ENCODE measurements around the gene STRA6. TPM values are rescaled to one million over a fixed set of nuclear protein-coding genes. Genes with fewer than 3 reads are reported as not detected.
A peak's percentile ranks its signal among the peaks of the same experiment; 100 is the strongest.

STRA6 gene
- total RNA-seq, 1 experiment from 2014 or later, result 0.29 TPM

DNA sequence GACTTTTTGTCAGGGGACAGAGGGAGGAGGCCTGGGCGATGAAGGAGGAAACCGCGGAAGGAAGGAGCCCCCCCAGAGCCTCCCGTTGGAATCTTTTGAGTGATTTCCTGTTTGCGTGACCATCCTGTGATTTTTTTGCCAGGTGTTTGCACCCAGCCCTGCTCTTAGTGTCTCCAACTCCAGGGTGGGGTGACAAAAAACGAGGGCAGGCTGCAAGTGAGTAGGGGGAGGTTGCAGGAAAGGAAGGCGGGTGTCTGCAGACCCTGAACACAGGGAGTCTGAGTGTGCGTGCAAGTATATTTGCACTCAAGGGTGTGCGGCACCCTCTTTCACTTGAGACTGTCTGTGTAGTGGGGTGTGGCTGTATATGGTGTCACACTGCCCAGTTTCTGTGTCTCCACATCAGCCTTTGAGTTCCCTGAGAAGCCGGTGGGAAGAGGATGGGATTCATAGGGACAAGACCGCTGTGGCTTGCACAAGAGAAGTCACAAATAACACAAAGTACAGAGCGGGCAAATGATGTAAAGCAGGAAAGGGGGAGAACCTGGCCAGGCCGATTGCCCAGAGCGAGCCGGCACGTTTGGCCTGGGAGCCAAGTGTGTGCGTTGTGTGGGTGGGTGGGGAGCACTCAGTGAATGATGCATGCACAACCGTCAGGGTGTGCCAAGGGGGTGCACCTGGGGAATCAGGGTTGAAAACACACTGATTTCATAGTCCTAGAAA, 65.6 kb downstream of the STRA6 start:
- DNase-seq (no peak), ATAC-seq (no peak; the same call in 1 of the 2 replicates)
- Histone ChIP-seq H3K79me2 (ENCODE audit: low read length) (no peaks in the 10 kb centered on the region), H3K27ac (ENCODE audit: low read length) (no peak overlapping the region), H3K36me3 (ENCODE audit: low read depth, low read length) (no peaks in the 10 kb centered on the region), H3K4me3 (ENCODE audit: low read length) (peak overlapping the region; percentile 58), H3K9me2 (replicated peaks; ENCODE audit: low read length) (no peaks in the 10 kb centered on the region), H2AFZ (ENCODE audit: low read length) (peak overlapping the region; percentile 72), H3F3A (ENCODE audit: low read length, unreplicated experiment) (no peaks in the 10 kb centered on the region), H3K9ac (ENCODE audit: low read length) (no peak overlapping the region), H3K4me2 (ENCODE audit: low read length) (peak overlapping the region; percentile 82), H3K9me3 (ENCODE audit: low read length) (no peaks in the 10 kb centered on the region), H4K20me1 (ENCODE audit: low read length) (no peaks in the 10 kb centered on the region), H3K27me3 (ENCODE audit: low read length) (peaks cover 2% of the 10 kb centered on the region; the same call in 1 of the 2 replicates), H3K4me1 (ENCODE audit: insufficient read depth, low read length) (peaks cover 16% of the 10 kb centered on the region; the same call in 1 of the 2 replicates)
- POLR2A ChIA-PET (ENCODE audit: unreplicated experiment), result no interaction called here
- CTCF ChIA-PET, result no interaction called here
- no TSS peak for BruUV-seq (replicated peaks)
- TF ChIP-seq EZH2 (IDR thresholded peaks at IDR 0.05; ENCODE audit: low read length, unreplicated experiment) (no peak), EZH2phosphoT487 (IDR thresholded peaks at IDR 0.05; ENCODE audit: borderline replicate concordance, low read length) (no peak)
- TF ChIP-seq, protein P1, sequence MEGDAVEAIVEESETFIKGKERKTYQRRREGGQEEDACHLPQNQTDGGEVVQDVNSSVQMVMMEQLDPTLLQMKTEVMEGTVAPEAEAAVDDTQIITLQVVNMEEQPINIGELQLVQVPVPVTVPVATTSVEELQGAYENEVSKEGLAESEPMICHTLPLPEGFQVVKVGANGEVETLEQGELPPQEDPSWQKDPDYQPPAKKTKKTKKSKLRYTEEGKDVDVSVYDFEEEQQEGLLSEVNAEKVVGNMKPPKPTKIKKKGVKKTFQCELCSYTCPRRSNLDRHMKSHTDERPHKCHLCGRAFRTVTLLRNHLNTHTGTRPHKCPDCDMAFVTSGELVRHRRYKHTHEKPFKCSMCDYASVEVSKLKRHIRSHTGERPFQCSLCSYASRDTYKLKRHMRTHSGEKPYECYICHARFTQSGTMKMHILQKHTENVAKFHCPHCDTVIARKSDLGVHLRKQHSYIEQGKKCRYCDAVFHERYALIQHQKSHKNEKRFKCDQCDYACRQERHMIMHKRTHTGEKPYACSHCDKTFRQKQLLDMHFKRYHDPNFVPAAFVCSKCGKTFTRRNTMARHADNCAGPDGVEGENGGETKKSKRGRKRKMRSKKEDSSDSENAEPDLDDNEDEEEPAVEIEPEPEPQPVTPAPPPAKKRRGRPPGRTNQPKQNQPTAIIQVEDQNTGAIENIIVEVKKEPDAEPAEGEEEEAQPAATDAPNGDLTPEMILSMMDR (conservative IDR thresholded peaks at IDR 0.05; ENCODE audit: low read depth, low read length), result no peak
- intact Hi-C loops (cut with micrococcal nuclease), result no loop called here

DNA sequence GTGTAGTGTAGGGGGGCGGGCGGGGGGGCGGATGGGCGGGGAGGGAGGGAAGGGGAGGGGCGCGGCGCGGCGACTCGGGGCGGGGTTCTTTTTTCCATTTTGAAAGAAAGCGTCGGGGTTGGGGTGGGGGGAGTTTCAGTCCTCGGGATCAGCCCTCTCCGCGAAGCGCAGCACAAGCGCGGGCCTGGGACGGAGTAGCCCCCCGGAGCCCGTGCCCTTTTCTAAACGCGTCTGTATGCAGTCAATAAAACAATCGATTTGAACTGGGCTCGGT, 66.1 kb downstream of the STRA6 start:
- intact Hi-C loops (cut with micrococcal nuclease), result no loop called here
- no peaks in the 10 kb centered on the region for H3K36me3 ChIP-seq (ENCODE audit: low read depth, low read length)
- no peaks in the 10 kb centered on the region for H3K9me2 ChIP-seq (replicated peaks; ENCODE audit: low read length)
- no peak overlapping the region for H3K9ac ChIP-seq (ENCODE audit: low read length)
- no peaks in the 10 kb centered on the region for H4K20me1 ChIP-seq (ENCODE audit: low read length)
- POLR2A ChIA-PET (ENCODE audit: unreplicated experiment), result no interaction called here
- DNase-seq (no peak), ATAC-seq (no peak)
- no peak overlapping the region for H3K27ac ChIP-seq (ENCODE audit: low read length)
- H3K79me2 ChIP-seq (ENCODE audit: low read length), result no peaks in the 10 kb centered on the region
- BruUV-seq (replicated peaks), result no TSS peak
- peaks cover 11% of the 10 kb centered on the region; the same call in 1 of the 2 replicates for H3K4me1 ChIP-seq (ENCODE audit: insufficient read depth, low read length)
- H3K9me3 ChIP-seq (ENCODE audit: low read length), result no peaks in the 10 kb centered on the region
- CTCF ChIA-PET, result no interaction called here
- peak overlapping the region; percentile 72 for H2AFZ ChIP-seq (ENCODE audit: low read length)
- H3K27me3 ChIP-seq (ENCODE audit: low read length), result peaks cover 7% of the 10 kb centered on the region
- H3K4me2 ChIP-seq (ENCODE audit: low read length), result peak overlapping the region; percentile 82
- H3F3A ChIP-seq (ENCODE audit: low read length, unreplicated experiment), result no peaks in the 10 kb centered on the region
- peak overlapping the region; percentile 58 for H3K4me3 ChIP-seq (ENCODE audit: low read length)
- TF ChIP-seq EZH2 (IDR thresholded peaks at IDR 0.05; ENCODE audit: low read length, unreplicated experiment) (no peak), EZH2phosphoT487 (IDR thresholded peaks at IDR 0.05; ENCODE audit: borderline replicate concordance, low read length) (no peak)
- TF ChIP-seq, protein P1 (conservative IDR thresholded peaks at IDR 0.05; ENCODE audit: low read depth, low read length), result no peak

DNA sequence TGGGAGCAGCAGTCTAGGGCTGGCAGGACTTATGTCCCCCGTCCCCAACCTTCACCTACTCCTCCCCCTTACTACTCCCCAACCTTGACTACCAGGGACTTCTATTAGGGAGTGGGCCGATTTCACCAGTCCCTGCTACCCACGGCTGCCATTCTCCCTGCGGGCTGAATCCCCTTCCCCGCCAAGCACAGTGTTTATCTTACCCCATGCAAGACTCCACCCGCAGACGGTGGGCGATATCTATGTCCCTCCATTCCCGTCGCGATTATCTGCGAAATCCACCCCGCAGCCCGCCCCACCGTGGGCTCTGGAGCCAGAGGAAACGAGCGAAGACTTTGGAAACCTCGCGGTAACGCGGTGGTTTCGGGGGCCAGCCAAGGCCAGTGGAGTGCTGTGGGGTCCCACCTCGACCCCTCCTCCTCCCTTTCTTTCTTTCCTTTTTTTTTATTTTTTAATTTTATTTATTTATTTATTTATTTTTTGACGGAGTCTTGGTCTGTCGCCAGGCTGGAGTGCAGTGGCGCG, 67.5 kb downstream of the STRA6 start:
- no peak overlapping the region for H3K9ac ChIP-seq (ENCODE audit: low read length)
- ATAC-seq (no peak), DNase-seq (no peak)
- H3F3A ChIP-seq (ENCODE audit: low read length, unreplicated experiment), result no peaks in the 10 kb centered on the region
- no peak overlapping the region for H3K27ac ChIP-seq (ENCODE audit: low read length)
- CTCF ChIA-PET, result interaction anchor here (0.7 kb wide), 1 partner anchor 55 kb away, joined by 3 read pairs; no protein-coding TSS in a partner anchor
- no peaks in the 10 kb centered on the region for H3K79me2 ChIP-seq (ENCODE audit: low read length)
- H3K9me2 ChIP-seq (replicated peaks; ENCODE audit: low read length), result no peaks in the 10 kb centered on the region
- H4K20me1 ChIP-seq (ENCODE audit: low read length), result no peaks in the 10 kb centered on the region
- no peak overlapping the region for H2AFZ ChIP-seq (ENCODE audit: low read length)
- no peaks in the 10 kb centered on the region for H3K9me3 ChIP-seq (ENCODE audit: low read length)
- intact Hi-C loops (cut with micrococcal nuclease), result no loop called here
- peaks cover 21% of the 10 kb centered on the region for H3K27me3 ChIP-seq (ENCODE audit: low read length)
- H3K4me2 ChIP-seq (ENCODE audit: low read length), result no peak overlapping the region
- no peak overlapping the region for H3K4me3 ChIP-seq (ENCODE audit: low read length)
- no TSS peak for BruUV-seq (replicated peaks)
- H3K36me3 ChIP-seq (ENCODE audit: low read depth, low read length), result no peaks in the 10 kb centered on the region
- TF ChIP-seq EZH2 (IDR thresholded peaks at IDR 0.05; ENCODE audit: low read length, unreplicated experiment) (no peak), EZH2phosphoT487 (IDR thresholded peaks at IDR 0.05; ENCODE audit: borderline replicate concordance, low read length) (no peak)
- POLR2A ChIA-PET (ENCODE audit: unreplicated experiment), result no interaction called here
- peaks cover 14% of the 10 kb centered on the region; the same call in 1 of the 2 replicates for H3K4me1 ChIP-seq (ENCODE audit: insufficient read depth, low read length)
